Activated naive CD4-positive, alpha-beta T cell treated with anti-CD3 and anti-CD28 coated beads, Interleukin-2, amount 10 ng/mL, durations not matched to agents 7 days and 5 days (primary cell): Measurements from ENCODE around the gene CNNM4.
A peak's percentile ranks its signal among the peaks of the same experiment; 100 is the strongest.

ENCODE experiments used
- CTCF ChIA-PET: fragments of 350-600 bp; sonication (Branson Sonifier 250); formaldehyde crosslinking; loops from one replicate; lab custom pipeline; 2021; ENCODE audit warnings: antibody characterized with exemption; lab: Charles Lee
- DNase-seq: peaks from one replicate; pipeline ENCODE4 v3.0.0-alpha.2; 2020
- H3K27ac Mint-ChIP-seq: one replicate; pipeline ENCODE4 v1.8.0; 2021; ENCODE audit warnings: mild to moderate bottlenecking, moderate library complexity, mixed read lengths
- H3K27me3 Mint-ChIP-seq: one replicate; pipeline ENCODE4 v1.8.0; 2021; ENCODE audit warnings: mild to moderate bottlenecking, mixed read lengths
- H3K36me3 Mint-ChIP-seq: one replicate; pipeline ENCODE4 v1.8.0; 2021; ENCODE audit warnings: mixed read lengths
- H3K4me1 Mint-ChIP-seq: one replicate; pipeline ENCODE4 v1.8.0; 2021; ENCODE audit warnings: mixed read lengths
- H3K4me3 Mint-ChIP-seq: one replicate; pipeline ENCODE4 v1.8.0; 2021; ENCODE audit warnings: mild to moderate bottlenecking, moderate library complexity, mixed read lengths
- H3K9me3 Mint-ChIP-seq: one replicate; pipeline ENCODE4 v1.8.0; 2021; ENCODE audit warnings: mixed read lengths

CNNM4 gene

DNA sequence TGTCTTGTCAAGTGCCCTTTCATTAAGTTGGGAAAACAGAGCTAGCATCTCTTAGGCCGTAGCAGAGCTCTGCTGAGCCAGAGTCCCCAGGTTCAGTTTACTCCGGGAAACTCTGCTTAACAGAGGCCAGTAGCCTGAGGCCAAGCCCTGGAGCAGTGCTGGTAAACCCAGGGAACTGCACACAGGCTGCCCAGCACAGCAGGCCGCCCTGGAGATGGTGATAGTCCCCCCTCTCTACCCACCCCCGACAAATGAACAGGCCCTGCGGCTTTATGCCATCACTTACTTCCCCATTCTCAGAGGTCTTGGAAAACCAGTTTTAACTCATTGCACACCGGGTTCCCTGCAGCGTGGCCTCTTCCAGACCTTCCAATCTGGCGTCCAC lies 3.5 kb downstream of the CNNM4 start:
- DNase-seq: no peak
- Mint-ChIP-seq H3K4me3 (peak overlapping the region; percentile 55), H3K4me1 (peaks cover 59% of the 10 kb centered on the region), H3K27ac (no peak overlapping the region), H3K27me3 (no peaks in the 10 kb centered on the region), H3K36me3 (peaks cover 3% of the 10 kb centered on the region), H3K9me3 (no peaks in the 10 kb centered on the region)
- CTCF ChIA-PET: interaction anchor here (1.4 to 6.7 kb wide), 6 partner anchors 10 to 170 kb away, joined by 3 to 43 read pairs (median 10); partner anchors contain the start of gene ANKRD39

DNA sequence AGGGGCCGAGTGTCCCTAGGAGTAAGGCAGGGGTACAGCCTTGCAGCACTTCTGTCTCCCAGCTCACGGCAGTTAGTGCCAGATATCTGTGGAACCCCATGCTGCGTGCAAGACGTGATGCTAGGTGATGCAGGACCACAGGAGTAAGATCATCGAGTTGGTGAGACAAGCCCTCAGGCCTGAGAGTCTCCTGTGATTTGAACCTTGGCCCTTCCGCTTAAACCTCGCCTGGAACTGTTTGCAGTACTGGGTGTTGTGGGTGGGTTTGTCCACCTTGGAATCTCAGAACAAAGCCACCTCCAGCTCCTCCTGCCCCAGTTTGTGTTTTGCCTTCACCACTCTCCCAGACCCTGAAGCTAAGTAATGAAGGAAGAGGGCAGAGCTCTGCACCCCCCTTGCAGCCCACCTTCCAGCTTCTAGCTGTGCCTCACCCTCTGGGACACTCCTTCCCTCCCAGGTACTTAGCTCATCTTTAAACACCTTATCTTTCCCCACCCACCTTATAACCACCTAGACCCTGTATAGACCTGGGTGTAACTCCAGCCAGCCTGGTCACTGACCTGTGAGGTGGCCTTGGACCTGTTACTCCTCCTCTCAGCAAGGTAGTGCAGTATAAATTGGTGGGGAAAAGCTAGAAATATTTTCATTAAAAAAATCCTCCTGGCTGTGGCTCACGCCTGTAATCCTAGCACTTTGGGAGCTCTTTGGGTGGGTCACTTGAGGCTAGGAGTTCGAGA lies 6.6 kb downstream of the CNNM4 start:
- H3K9me3 Mint-ChIP-seq: no peaks in the 10 kb centered on the region
- H3K4me3 Mint-ChIP-seq: no peak overlapping the region
- peaks cover 3% of the 10 kb centered on the region for H3K36me3 Mint-ChIP-seq
- peaks cover 36% of the 10 kb centered on the region for H3K4me1 Mint-ChIP-seq
- CTCF ChIA-PET: interaction anchor here (1.6 kb wide), 1 partner anchor 10 kb away, joined by 3 read pairs; no protein-coding TSS in a partner anchor
- no peak overlapping the region for H3K27ac Mint-ChIP-seq
- H3K27me3 Mint-ChIP-seq: no peaks in the 10 kb centered on the region
- DNase-seq: no peak

DNA sequence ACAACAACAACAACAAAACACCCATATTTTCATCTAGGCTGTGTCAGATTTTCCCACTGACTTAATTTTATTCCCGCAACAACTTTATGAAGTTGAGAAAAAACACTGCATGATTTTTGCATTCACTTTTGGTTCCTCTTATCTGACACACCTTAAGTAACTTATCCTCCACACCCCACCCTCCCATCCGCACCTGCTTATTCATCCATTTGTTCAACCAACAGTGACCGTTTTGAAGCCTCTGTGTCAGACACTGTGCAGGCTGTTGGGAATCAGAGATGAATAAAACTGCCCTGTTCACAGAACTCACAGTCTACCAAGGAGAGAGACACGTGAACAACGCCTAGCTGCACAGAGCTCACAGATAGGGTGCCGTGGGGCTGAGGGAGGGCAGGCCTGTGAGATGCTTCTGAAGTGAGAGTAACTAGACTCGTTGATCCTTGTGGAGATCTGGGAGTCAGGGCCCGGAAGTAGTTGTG lies 7.4 kb downstream of the CNNM4 start:
- Mint-ChIP-seq H3K9me3 (no peaks in the 10 kb centered on the region), H3K4me3 (no peak overlapping the region), H3K27ac (no peak overlapping the region), H3K27me3 (no peaks in the 10 kb centered on the region), H3K4me1 (peaks cover 32% of the 10 kb centered on the region), H3K36me3 (peaks cover 3% of the 10 kb centered on the region)
- CTCF ChIA-PET: interaction anchor here (1.6 kb wide), 1 partner anchor 10 kb away, joined by 3 read pairs; no protein-coding TSS in a partner anchor
- DNase-seq: no peak

DNA sequence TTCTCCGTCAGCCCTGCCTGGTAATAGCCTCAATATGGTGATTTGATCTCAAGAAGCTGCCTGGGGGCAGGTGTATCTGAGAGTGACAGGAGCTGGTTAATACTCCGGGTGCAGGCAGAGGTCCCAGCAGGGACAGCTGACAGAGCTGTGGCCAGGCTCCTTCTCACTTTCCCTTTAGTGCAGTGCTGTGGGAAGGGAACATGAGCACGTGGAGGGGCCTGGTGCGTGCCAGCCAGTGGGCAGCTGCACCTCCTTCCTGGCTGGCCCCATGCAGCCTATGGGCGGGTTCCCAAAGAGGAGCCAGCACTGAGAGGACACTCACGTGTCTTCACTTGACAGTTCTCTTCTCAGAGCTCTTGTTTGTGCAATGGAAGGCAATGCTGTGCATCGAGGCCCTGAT lies 9.1 kb downstream of the CNNM4 start:
- CTCF ChIA-PET: no interaction called here
- Mint-ChIP-seq H3K27ac (no peak overlapping the region), H3K27me3 (no peaks in the 10 kb centered on the region), H3K4me3 (no peak overlapping the region), H3K9me3 (no peaks in the 10 kb centered on the region), H3K36me3 (peaks cover 3% of the 10 kb centered on the region), H3K4me1 (peaks cover 28% of the 10 kb centered on the region)
- DNase-seq: no peak

DNA sequence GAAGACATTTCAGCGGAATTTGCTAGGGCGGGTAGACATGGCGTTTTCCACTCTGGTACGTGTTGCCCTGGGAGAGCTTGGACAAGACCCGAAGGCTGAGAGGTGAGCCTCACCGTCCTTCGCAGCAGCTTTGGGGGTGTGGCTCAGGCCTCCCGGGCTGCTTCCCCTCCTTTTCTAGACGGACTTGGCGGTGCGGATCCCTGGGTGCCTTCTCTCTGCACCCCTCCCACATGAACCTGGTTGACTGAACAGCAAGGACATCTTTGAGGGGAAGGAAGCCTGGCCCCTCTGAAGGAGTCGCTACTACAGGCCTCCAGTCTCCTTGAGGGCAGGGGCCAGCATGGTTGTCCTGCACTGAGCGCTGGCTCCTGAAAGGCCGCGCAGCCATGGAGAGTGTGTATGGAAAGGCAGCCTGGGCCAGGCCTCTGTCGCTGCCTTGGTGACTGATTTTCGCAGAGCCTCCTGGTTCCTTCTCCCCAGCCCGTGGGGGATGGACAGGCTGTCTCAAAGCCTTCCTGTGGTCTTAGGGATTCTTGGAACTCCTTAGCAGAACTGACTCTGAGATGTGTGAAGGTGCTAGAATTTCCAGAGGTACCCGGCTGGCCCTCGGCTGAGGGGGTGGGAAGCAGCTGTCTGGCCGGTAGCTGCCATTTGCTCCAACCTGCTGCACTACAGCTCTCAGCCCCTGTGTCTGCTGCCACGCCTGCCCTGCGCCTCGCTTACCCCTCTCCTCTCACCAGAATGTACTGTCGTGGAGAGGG lies 9.9 kb downstream of the CNNM4 start:
- Mint-ChIP-seq H3K4me1 (peaks cover 27% of the 10 kb centered on the region), H3K27me3 (no peaks in the 10 kb centered on the region), H3K9me3 (no peaks in the 10 kb centered on the region), H3K4me3 (no peak overlapping the region), H3K27ac (no peak overlapping the region), H3K36me3 (peaks cover 3% of the 10 kb centered on the region)
- DNase-seq: no peak
- CTCF ChIA-PET: no interaction called here

DNA sequence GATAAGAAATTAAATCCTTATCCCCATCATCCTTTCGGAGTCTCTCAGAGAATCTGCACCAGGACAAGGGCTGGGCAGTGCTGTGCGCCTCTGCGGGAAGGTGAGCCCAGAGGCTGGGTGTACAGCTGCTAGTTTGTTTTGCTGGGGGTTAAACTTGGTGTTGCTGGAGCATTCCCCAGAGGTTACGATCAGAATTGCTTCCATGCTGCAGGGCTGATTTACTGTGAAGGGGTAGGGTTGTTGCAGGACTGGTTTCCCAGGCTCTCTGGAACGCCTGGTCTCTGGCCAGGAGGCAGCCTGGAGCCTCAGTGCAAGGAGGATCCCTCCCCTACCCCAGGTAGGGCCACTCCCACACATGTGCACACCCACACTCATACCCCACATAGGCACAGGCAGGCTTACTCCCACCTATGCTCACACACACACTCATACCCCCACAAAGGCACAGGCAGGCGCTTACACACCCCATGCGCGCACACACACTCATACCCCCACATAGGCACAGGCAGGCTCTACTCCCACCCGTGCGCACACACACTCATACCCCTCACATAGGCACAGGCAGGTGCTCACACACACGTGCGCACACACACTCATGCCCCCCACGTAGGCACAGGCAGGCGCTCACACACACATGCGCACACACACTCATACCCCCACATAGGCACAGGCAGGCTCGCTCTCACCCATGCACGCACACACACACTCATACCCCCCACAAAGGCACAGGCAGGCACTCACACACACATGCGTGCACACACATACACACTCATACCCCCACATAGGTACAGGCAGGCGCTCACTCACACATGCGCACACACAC lies 11.3 kb downstream of the CNNM4 start:
- H3K9me3 Mint-ChIP-seq: no peaks in the 10 kb centered on the region
- DNase-seq: no peak
- H3K4me3 Mint-ChIP-seq: no peak overlapping the region
- CTCF ChIA-PET: no interaction called here
- no peaks in the 10 kb centered on the region for H3K36me3 Mint-ChIP-seq
- H3K27ac Mint-ChIP-seq: no peak overlapping the region
- H3K27me3 Mint-ChIP-seq: no peaks in the 10 kb centered on the region
- H3K4me1 Mint-ChIP-seq: peaks cover 21% of the 10 kb centered on the region

DNA sequence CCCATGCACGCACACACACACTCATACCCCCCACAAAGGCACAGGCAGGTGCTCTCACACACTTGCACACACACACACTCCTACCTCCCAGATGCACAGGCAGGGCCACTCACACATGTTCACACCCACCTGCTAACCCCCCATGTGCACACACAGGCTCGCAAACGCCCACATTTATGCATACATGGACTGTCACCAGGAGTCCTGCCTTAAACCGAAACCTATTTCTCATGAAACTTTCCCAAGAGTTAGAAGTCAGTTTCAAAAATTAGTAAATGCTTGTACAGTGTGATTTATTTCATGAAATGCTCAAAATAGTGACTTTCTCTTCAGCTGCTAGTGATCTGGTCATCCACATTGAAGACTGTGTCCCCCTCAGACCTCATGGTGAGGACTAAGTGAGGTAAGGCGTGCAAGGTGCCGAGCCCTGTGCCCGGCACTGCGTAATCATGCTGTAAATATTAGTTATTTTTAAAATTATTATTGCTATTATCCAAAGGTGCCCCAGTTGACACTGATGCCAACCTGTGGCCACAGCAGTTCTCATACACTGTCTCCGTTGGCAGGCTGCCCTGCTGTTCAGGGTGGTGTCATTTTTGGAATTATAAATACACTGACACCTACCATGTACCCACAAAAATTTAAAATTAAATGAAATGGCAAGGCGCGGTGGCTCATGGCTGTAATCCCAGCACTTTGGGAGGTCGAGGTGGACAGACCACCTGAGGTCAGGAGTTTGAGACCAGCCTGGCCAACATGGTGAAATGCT lies 12.4 kb downstream of the CNNM4 start:
- peak overlapping the region; percentile 21 for H3K4me3 Mint-ChIP-seq

DNA sequence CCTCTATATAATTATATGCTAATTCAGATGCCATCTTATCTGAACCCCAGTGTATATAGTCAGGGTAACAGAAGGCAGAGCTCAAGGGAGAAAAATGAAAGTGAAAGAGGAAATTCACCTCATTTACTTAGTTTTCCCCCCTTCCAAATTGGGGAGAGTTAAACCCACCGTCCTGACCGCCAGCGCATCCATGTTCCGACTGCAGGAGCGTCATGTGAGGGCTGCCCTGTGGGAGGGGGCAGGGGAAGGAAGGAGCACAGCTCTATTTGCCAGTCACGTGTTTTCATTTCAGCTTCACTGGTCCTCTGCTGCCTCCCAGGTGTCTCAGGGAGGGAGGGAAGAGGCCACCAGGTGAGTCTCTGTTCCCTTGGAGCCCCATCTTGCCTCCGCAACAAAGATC lies 13.2 kb downstream of the CNNM4 start:
- peak overlapping the region; percentile 73 for H3K4me3 Mint-ChIP-seq
- H3K27me3 Mint-ChIP-seq: no peaks in the 10 kb centered on the region
- H3K4me1 Mint-ChIP-seq: peaks cover 21% of the 10 kb centered on the region
- CTCF ChIA-PET: interaction anchor here (0.6 to 2.9 kb wide), 5 partner anchors 11 to 179 kb away, joined by 3 to 43 read pairs (median 3); partner anchors contain the start of genes ANKRD39 and CNNM4
- H3K36me3 Mint-ChIP-seq: no peaks in the 10 kb centered on the region
- peak; percentile 77 for DNase-seq
- H3K9me3 Mint-ChIP-seq: no peaks in the 10 kb centered on the region
- H3K27ac Mint-ChIP-seq: peak overlapping the region; percentile 90

More for the DNA sequence above, 12.4 kb downstream of the CNNM4 start:
- Mint-ChIP-seq H3K9me3 (no peaks in the 10 kb centered on the region), H3K27ac (peak overlapping the region; percentile 1), H3K36me3 (no peaks in the 10 kb centered on the region), H3K27me3 (no peaks in the 10 kb centered on the region), H3K4me1 (peaks cover 21% of the 10 kb centered on the region)
- CTCF ChIA-PET: interaction anchor here (0.6 to 2.9 kb wide), 3 partner anchors 10 to 85 kb away, joined by 3 to 43 read pairs (median 4); partner anchors contain the start of genes ANKRD39 and CNNM4
- no peak for DNase-seq

DNA sequence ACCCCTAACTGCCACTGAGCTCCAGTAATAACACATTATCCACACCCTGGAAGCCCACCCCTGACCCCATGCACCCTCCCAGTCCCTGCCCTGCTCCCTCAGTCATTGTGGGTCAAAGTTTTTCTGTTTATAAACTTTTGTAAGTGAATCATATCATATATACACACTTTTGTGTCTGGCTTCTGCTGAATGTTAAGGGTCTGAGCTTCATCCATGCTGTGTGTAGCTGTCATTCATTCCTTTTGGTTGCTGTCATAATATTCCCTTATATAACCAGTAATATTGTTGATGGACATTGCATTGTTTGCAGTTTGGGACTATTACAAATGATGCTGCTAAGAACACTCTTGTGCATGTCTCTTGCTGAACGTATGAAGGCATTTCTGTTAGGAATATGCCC lies 14.5 kb downstream of the CNNM4 start:
- Mint-ChIP-seq H3K27ac (peak overlapping the region; percentile 57), H3K4me1 (peaks cover 21% of the 10 kb centered on the region), H3K9me3 (no peaks in the 10 kb centered on the region), H3K36me3 (no peaks in the 10 kb centered on the region), H3K4me3 (no peak overlapping the region), H3K27me3 (no peaks in the 10 kb centered on the region)
- DNase-seq: no peak
- CTCF ChIA-PET: interaction anchor here (1.2 to 2.9 kb wide), 2 partner anchors 13 to 181 kb away, joined by 3 to 43 read pairs; partner anchors contain the start of gene CNNM4

DNA sequence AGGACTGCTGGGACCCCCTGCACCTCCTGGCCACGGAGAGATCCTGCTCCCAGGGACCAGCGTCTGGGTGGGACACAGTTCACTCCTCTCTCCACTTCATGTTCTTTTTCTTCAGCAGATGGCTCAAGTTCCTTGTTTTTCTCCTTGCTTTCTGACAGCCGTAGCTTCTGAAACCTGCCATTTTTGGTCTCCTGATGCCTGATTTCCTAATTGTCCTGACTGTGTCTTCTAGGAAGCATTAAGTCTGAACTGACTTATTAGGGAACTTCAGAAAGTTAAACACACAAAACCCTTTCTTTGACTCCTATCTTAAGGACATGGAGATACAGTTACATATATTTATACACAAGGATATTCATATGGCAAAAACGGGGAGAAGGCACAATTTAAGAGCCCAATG lies 22.7 kb downstream of the CNNM4 start:
- no peaks in the 10 kb centered on the region for H3K36me3 Mint-ChIP-seq
- peaks cover 4% of the 10 kb centered on the region for H3K27me3 Mint-ChIP-seq
- H3K27ac Mint-ChIP-seq: no peak overlapping the region
- H3K4me3 Mint-ChIP-seq: no peak overlapping the region
- no peaks in the 10 kb centered on the region for H3K9me3 Mint-ChIP-seq
- CTCF ChIA-PET: no interaction called here
- no peaks in the 10 kb centered on the region for H3K4me1 Mint-ChIP-seq
- DNase-seq: no peak

DNA sequence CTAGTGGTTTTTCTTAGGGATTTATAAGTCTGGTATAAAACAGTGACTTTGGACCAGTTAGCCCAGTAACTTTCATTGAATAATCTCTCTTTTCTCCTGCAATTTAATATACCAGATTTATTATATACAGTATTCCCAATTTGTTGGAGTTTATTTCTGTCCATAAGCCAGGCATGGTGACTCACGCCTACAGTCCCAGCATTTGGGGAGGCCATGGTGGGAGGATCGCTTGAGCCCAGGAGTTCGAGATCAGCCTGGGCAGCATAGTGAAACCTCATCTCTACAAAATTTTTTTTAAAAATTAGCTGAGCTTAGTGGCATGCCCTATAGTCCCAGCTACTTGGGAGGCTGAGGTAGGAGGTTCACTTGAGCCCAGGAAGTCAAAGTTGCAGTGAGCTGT lies 26.7 kb downstream of the CNNM4 start:
- Mint-ChIP-seq H3K4me1 (no peaks in the 10 kb centered on the region), H3K4me3 (no peak overlapping the region), H3K27ac (no peak overlapping the region), H3K9me3 (no peaks in the 10 kb centered on the region), H3K36me3 (no peaks in the 10 kb centered on the region), H3K27me3 (peaks cover 4% of the 10 kb centered on the region)
- DNase-seq: no peak
- CTCF ChIA-PET: no interaction called here

DNA sequence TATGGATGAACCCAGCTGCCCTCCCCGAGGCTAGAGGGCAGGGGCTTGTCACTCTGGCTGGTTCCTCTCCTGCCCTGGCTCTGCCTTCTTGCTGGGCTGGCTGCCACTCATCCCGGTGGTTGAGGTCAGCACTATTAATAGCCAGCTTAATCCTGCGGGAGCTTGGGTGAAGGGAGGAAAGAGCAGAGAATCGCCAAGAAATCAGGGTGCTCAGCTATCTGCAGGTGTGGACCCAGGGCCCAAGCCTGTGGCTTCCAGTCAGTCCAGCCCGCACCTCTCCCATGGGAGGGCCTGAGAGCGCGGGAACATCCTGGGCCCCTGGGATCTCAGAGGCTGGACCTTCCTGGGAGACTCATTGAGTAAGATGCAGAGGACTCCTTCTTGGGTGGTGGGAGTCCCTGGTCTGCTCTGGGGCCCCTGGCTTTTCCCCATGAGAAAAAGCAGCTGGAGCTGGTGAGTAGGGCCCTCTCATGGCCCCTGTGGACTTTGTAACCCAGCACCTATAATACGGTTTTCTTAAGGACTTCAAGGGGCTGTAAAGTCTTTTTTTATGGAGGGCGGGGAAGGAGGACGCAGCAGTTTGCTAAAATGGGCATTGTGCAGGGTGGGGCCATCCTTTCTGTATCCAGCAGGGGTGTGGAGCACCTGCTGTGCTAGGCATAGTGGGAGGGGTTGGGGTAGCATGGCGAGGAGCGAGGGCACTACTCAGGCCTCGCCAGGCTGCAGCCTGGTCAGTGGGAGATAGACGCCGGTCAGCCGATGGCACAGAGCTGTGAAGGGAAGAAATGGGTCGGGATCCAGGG lies 27.9 kb downstream of the CNNM4 start:
- H3K27me3 Mint-ChIP-seq: no peaks in the 10 kb centered on the region
- H3K36me3 Mint-ChIP-seq: no peaks in the 10 kb centered on the region
- no peak overlapping the region for H3K4me3 Mint-ChIP-seq
- CTCF ChIA-PET: no interaction called here
- H3K9me3 Mint-ChIP-seq: no peaks in the 10 kb centered on the region
- DNase-seq: no peak
- no peak overlapping the region for H3K27ac Mint-ChIP-seq
- no peaks in the 10 kb centered on the region for H3K4me1 Mint-ChIP-seq

DNA sequence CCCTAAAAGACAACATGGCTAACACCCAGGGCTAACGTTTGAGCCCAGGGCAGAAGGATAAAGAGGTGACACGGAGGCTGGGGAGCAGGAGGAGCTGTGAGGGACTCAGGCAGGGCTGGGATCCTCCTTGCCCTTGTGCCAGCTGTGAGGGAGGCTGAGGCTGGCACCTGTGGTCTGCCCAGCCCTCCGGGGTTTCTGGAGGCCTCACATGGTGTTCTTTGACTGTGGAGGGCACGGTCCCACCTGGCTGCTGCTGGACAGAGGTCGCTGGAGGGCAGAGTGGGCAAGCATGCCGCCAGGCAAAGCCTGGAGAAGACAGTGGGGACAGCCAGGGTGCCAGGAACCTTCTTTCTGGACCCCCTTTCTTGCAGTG lies 28.5 kb downstream of the CNNM4 start:
- Mint-ChIP-seq H3K4me1 (no peaks in the 10 kb centered on the region), H3K9me3 (no peaks in the 10 kb centered on the region), H3K27ac (no peak overlapping the region), H3K27me3 (no peaks in the 10 kb centered on the region), H3K36me3 (no peaks in the 10 kb centered on the region), H3K4me3 (no peak overlapping the region)
- CTCF ChIA-PET: no interaction called here
- DNase-seq: no peak
